ENCODE results near the gene LRP6.

GRCh38 chr12:12127304-12127703 lies 139.5 kb downstream of the LRP6 start:
- TF ChIP-seq EZH2 (IDR thresholded peaks at IDR 0.05; ENCODE audit: low read length, unreplicated experiment) (no peak), CTCF (conservative IDR thresholded peaks at IDR 0.05; ENCODE audit: low read depth, low read length) (no peak), EZH2phosphoT487 (IDR thresholded peaks at IDR 0.05; ENCODE audit: borderline replicate concordance, low read length) (no peak)

Data from PC-3 (cell line).